ENCODE measurements around the gene ACTR5.
"Not testable (repeated sequence)": the region's sequence is repeated elsewhere in the genome, so short reads cannot be mapped to it uniquely, and the experiment has no call there.

The ACTR5 gene

GRCh38 chr20:38805502-38805957 lies 57.3 kb downstream of the ACTR5 start, which contains the start of gene PPP1R16B:
Gene PPP1R16B, plus strand, starts transcription at chr20:38805697. Its CDS starts 30,229 bp downstream, at chr20:38835926.
- DNase-seq (ENCODE audit: low read depth): no peak

- DNase-seq (ENCODE audit: low read depth): no peak
Observed at GRCh38 chr20:38805958-38806854, 57.9 kb downstream of the ACTR5 start.

GRCh38 chr20:38806855-38807655 lies 58.8 kb downstream of the ACTR5 start:
- DNase-seq (ENCODE audit: low read depth): no peak

- DNase-seq (ENCODE audit: low read depth): no peak
Observed at GRCh38 chr20:38809942-38810341, 61.7 kb downstream of the ACTR5 start.

- no peak for DNase-seq (ENCODE audit: low read depth)
Observed at GRCh38 chr20:38810926-38811630, 62.8 kb downstream of the ACTR5 start.

- no peak for DNase-seq (ENCODE audit: low read depth)
Observed at GRCh38 chr20:38811769-38812168, 63.5 kb downstream of the ACTR5 start.

GRCh38 chr20:38812182-38812581 lies 63.9 kb downstream of the ACTR5 start:
- DNase-seq (ENCODE audit: low read depth): no peak

- no peak for DNase-seq (ENCODE audit: low read depth)
Observed at GRCh38 chr20:38812709-38813573, 64.7 kb downstream of the ACTR5 start.

- DNase-seq (ENCODE audit: low read depth): not testable (repeated sequence)
Observed at GRCh38 chr20:38813574-38813962, 65.3 kb downstream of the ACTR5 start.

GRCh38 chr20:38815446-38815845 lies 67.2 kb downstream of the ACTR5 start:
- no peak for DNase-seq (ENCODE audit: low read depth)

GRCh38 chr20:38818113-38819065 lies 70.1 kb downstream of the ACTR5 start:
- DNase-seq (ENCODE audit: low read depth): no peak

Measured in fibroblast of gingiva (primary cell).